Esophagus muscularis mucosa (tissue), 3 donors: ENCODE data around the gene EHD2.

ENCODE experiments used
- CTCF ChIP-seq, 3 experiments: fragments of 200-600 bp in 2 of 3; fragments of 450-650 bp in 1 of 3; sonication (generic) in 2 of 3; IDR thresholded peaks; one replicate each; pipeline ENCODE4 v1.5.1; 2017 to 2019; ENCODE audit warnings: antibody characterized with exemption in 3 of 3, mild to moderate bottlenecking in 2 of 3, moderate library complexity in 1 of 3
- POLR2A ChIP-seq: fragments of 450-650 bp; IDR thresholded peaks from one replicate; pipeline ENCODE4 v1.6.1; 2017; ENCODE audit warnings: antibody characterized with exemption, moderate library complexity, mild to moderate bottlenecking, low read depth

DNA sequence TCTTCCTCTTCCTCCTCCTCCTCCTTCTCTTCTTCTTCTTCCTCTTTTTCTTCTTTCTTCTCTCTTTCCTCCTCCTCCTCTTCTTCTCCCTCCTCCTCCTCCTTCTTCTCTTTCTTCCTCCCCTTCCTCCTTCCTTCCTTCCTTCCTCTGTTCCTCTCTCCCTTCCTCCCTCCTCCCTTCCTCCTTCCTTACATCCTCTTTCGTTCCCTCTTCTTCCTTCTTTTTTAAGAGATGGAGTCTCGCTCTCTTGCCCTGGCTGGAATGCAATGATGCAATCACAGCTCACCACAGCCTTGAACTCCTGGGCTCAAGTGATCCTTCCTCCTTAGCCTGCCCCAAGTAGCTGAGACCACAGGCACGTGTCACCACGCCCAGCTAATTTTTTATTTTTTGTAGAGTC lies 13.2 kb downstream of the EHD2 start:
- TF ChIP-seq CTCF (IDR thresholded peaks at IDR 0.05): no peak
- no peak for TF ChIP-seq POLR2A
